ENCODE results near the gene PAQR7. TPM values are rescaled to one million over a fixed set of nuclear protein-coding genes. Genes with fewer than 3 reads are reported as not detected.
"Not testable (repeated sequence)": the region's sequence is repeated elsewhere in the genome, so short reads cannot be mapped to it uniquely, and the experiment has no call there.

PAQR7 gene
- total RNA-seq, 2 experiments from 2014 or later = 1.4 TPM

GRCh38 chr1:25854554-25854953, 21.0 kb downstream of the PAQR7 start:
- POLR2A ChIA-PET = no interaction called here
- peaks cover 12% of the 10 kb centered on the region for H3K4me1 Mint-ChIP-seq
- H3K27ac Mint-ChIP-seq = no peak overlapping the region
- CTCF ChIA-PET = interaction anchor here (1.1 to 1.3 kb wide), 2 partner anchors 41 to 315 kb away, joined by 3 read pairs; partner anchors contain the start of gene ZNF593
- H3K4me3 Mint-ChIP-seq = no peak overlapping the region
- no peaks in the 10 kb centered on the region for H3K9me3 Mint-ChIP-seq
- no peak for DNase-seq
- peaks cover 19% of the 10 kb centered on the region for H3K36me3 Mint-ChIP-seq (ENCODE audit: low read depth)
- no peaks in the 10 kb centered on the region for H3K27me3 Mint-ChIP-seq

GRCh38 chr1:25848531-25848930, 27.0 kb downstream of the PAQR7 start:
- Mint-ChIP-seq H3K27ac (no peak overlapping the region), H3K4me3 (no peak overlapping the region), H3K4me1 (no peaks in the 10 kb centered on the region), H3K36me3 (ENCODE audit: low read depth) (peaks cover 14% of the 10 kb centered on the region), H3K9me3 (no peaks in the 10 kb centered on the region), H3K27me3 (no peaks in the 10 kb centered on the region)
- CTCF ChIA-PET = interaction anchor here (0.6 kb wide), 1 partner anchor 41 kb away, joined by 3 read pairs; no protein-coding TSS in a partner anchor
- POLR2A ChIA-PET = no interaction called here
- no peak for DNase-seq

- H3K9me3 Mint-ChIP-seq = no peaks in the 10 kb centered on the region
- POLR2A ChIA-PET = no interaction called here
- H3K27me3 Mint-ChIP-seq = no peaks in the 10 kb centered on the region
- CTCF ChIA-PET = no interaction called here
- DNase-seq = no peak
- H3K27ac Mint-ChIP-seq = no peak overlapping the region
- H3K36me3 Mint-ChIP-seq (ENCODE audit: low read depth) = peaks cover 14% of the 10 kb centered on the region
- no peak overlapping the region for H3K4me3 Mint-ChIP-seq
- no peaks in the 10 kb centered on the region for H3K4me1 Mint-ChIP-seq
These were observed 27.6 kb downstream of the PAQR7 start for GRCh38 chr1:25847929-25848328.

GRCh38 chr1:25845664-25846063, 29.8 kb downstream of the PAQR7 start:
- no peaks in the 10 kb centered on the region for H3K9me3 Mint-ChIP-seq
- CTCF ChIA-PET = interaction anchor here (0.6 to 1.0 kb wide), 2 partner anchors 50 to 152 kb away, joined by 3 to 6 read pairs; partner anchors contain the start of gene PAFAH2
- no peak overlapping the region for H3K27ac Mint-ChIP-seq
- peaks cover 6% of the 10 kb centered on the region for H3K36me3 Mint-ChIP-seq (ENCODE audit: low read depth)
- H3K4me3 Mint-ChIP-seq = no peak overlapping the region
- H3K4me1 Mint-ChIP-seq = no peaks in the 10 kb centered on the region
- H3K27me3 Mint-ChIP-seq = no peaks in the 10 kb centered on the region
- POLR2A ChIA-PET = interaction anchor here (1.0 kb wide), 1 partner anchor 26 kb away, joined by 3 read pairs; the partner anchor contains the start of gene MTFR1L
- DNase-seq = no peak

- no peak overlapping the region for H3K27ac Mint-ChIP-seq
- H3K27me3 Mint-ChIP-seq = no peaks in the 10 kb centered on the region
- POLR2A ChIA-PET = interaction anchor here (1.1 kb wide), 1 partner anchor 12 kb away, joined by 4 read pairs; no protein-coding TSS in a partner anchor
- H3K9me3 Mint-ChIP-seq = no peaks in the 10 kb centered on the region
- CTCF ChIA-PET = interaction anchor here (0.6 to 1.0 kb wide), 2 partner anchors 51 to 153 kb away, joined by 3 to 6 read pairs; partner anchors contain the start of gene PAFAH2
- no peak for DNase-seq
- no peak overlapping the region for H3K4me3 Mint-ChIP-seq
- no peaks in the 10 kb centered on the region for H3K4me1 Mint-ChIP-seq
- H3K36me3 Mint-ChIP-seq (ENCODE audit: low read depth) = peaks cover under 1% of the 10 kb centered on the region
These were observed 30.8 kb downstream of the PAQR7 start for GRCh38 chr1:25844536-25845337.

GRCh38 chr1:25843483-25843882, 32.0 kb downstream of the PAQR7 start:
- CTCF ChIA-PET = interaction anchor here (1.5 kb wide), 1 partner anchor 32 kb away, joined by 3 read pairs; the partner anchor contains the start of gene PAQR7

GRCh38 chr1:25839808-25840207, 35.7 kb downstream of the PAQR7 start:
- H3K9me3 Mint-ChIP-seq; H3K4me3 Mint-ChIP-seq; H3K36me3 Mint-ChIP-seq (ENCODE audit: low read depth); H3K4me1 Mint-ChIP-seq; H3K27ac Mint-ChIP-seq; H3K27me3 Mint-ChIP-seq; DNase-seq: not testable (repeated sequence)
- ChIA-PET POLR2A (interaction anchor here (1.1 kb wide), 1 partner anchor 22 kb away, joined by 3 read pairs; no protein-coding TSS in a partner anchor), CTCF (interaction anchor here (0.6 to 0.8 kb wide), 2 partner anchors 56 to 234 kb away, joined by 3 read pairs; no protein-coding TSS in a partner anchor)

More at GRCh38 chr1:25843483-25843882, 32.0 kb downstream of the PAQR7 start:
- no peak for DNase-seq
- POLR2A ChIA-PET = interaction anchor here (1.6 kb wide), 1 partner anchor 10 kb away, joined by 3 read pairs; no protein-coding TSS in a partner anchor
- Mint-ChIP-seq H3K4me1 (no peaks in the 10 kb centered on the region), H3K27ac (no peak overlapping the region), H3K4me3 (no peak overlapping the region), H3K9me3 (no peaks in the 10 kb centered on the region), H3K27me3 (no peaks in the 10 kb centered on the region), H3K36me3 (ENCODE audit: low read depth) (no peaks in the 10 kb centered on the region)

GRCh38 chr1:25837262-25837875, 38.1 kb downstream of the PAQR7 start:
- DNase-seq = no peak
- ChIA-PET CTCF (interaction anchor here (0.6 to 1.0 kb wide), 3 partner anchors 13 to 166 kb away, joined by 3 read pairs; no protein-coding TSS in a partner anchor), POLR2A (no interaction called here)
- Mint-ChIP-seq H3K9me3 (no peaks in the 10 kb centered on the region), H3K4me1 (no peaks in the 10 kb centered on the region), H3K4me3 (no peak overlapping the region), H3K27me3 (no peaks in the 10 kb centered on the region), H3K27ac (no peak overlapping the region), H3K36me3 (ENCODE audit: low read depth) (peaks cover 21% of the 10 kb centered on the region)

- no peaks in the 10 kb centered on the region for H3K27me3 Mint-ChIP-seq
- ChIA-PET CTCF (interaction anchor here (0.7 to 1.0 kb wide), 2 partner anchors 59 to 166 kb away, joined by 3 read pairs; no protein-coding TSS in a partner anchor), POLR2A (no interaction called here)
- H3K36me3 Mint-ChIP-seq (ENCODE audit: low read depth) = peaks cover 24% of the 10 kb centered on the region
- H3K4me3 Mint-ChIP-seq = no peak overlapping the region
- no peaks in the 10 kb centered on the region for H3K9me3 Mint-ChIP-seq
- no peaks in the 10 kb centered on the region for H3K4me1 Mint-ChIP-seq
- H3K27ac Mint-ChIP-seq = no peak overlapping the region
- DNase-seq = no peak
These were observed 38.8 kb downstream of the PAQR7 start for GRCh38 chr1:25836695-25837094.

GRCh38 chr1:25834894-25835293, 40.6 kb downstream of the PAQR7 start:
- Mint-ChIP-seq H3K4me3 (no peak overlapping the region), H3K27me3 (no peaks in the 10 kb centered on the region), H3K4me1 (no peaks in the 10 kb centered on the region), H3K9me3 (no peaks in the 10 kb centered on the region), H3K36me3 (ENCODE audit: low read depth) (peaks cover 42% of the 10 kb centered on the region), H3K27ac (no peak overlapping the region)
- CTCF ChIA-PET = interaction anchor here (1.7 kb wide), 1 partner anchor 13 kb away, joined by 3 read pairs; no protein-coding TSS in a partner anchor
- DNase-seq = no peak
- POLR2A ChIA-PET = no interaction called here

- CTCF ChIA-PET = interaction anchor here (0.7 kb wide), 1 partner anchor 443 kb away, joined by 3 read pairs; no protein-coding TSS in a partner anchor
- Mint-ChIP-seq H3K9me3 (no peaks in the 10 kb centered on the region), H3K4me3 (no peak overlapping the region), H3K27ac (no peak overlapping the region), H3K4me1 (no peaks in the 10 kb centered on the region), H3K36me3 (ENCODE audit: low read depth) (peaks cover 57% of the 10 kb centered on the region), H3K27me3 (no peaks in the 10 kb centered on the region)
- no peak for DNase-seq
- POLR2A ChIA-PET = no interaction called here
These were observed 42.4 kb downstream of the PAQR7 start for GRCh38 chr1:25833158-25833557.

- H3K27me3 Mint-ChIP-seq = no peaks in the 10 kb centered on the region
- no peaks in the 10 kb centered on the region for H3K4me1 Mint-ChIP-seq
- ChIA-PET POLR2A (interaction anchor here (1.1 kb wide), 1 partner anchor 42 kb away, joined by 3 read pairs; the partner anchor contains the start of gene PAQR7), CTCF (no interaction called here)
- H3K4me3 Mint-ChIP-seq = no peak overlapping the region
- H3K27ac Mint-ChIP-seq = no peak overlapping the region
- no peak for DNase-seq
- no peaks in the 10 kb centered on the region for H3K9me3 Mint-ChIP-seq
- peaks cover 61% of the 10 kb centered on the region for H3K36me3 Mint-ChIP-seq (ENCODE audit: low read depth)
These were observed 43.0 kb downstream of the PAQR7 start for GRCh38 chr1:25832336-25833037.

Data from activated CD4-positive, alpha-beta memory T cell treated with anti-CD3 and anti-CD28 coated beads, Interleukin-2, amount 10 ng/mL, durations not matched to agents 7 days and 5 days (primary cell).